ENCODE results near the gene RAB11B. TPM values are rescaled to one million over a fixed set of nuclear protein-coding genes. Genes with fewer than 3 reads are reported as not detected.
"Not testable (repeated sequence)": the region's sequence is repeated elsewhere in the genome, so short reads cannot be mapped to it uniquely, and the experiment has no call there.

Gene RAB11B
- total RNA-seq, 8 experiments from 2014 or later, result 16.7 to 72.4 (median 43.7) TPM

DNA sequence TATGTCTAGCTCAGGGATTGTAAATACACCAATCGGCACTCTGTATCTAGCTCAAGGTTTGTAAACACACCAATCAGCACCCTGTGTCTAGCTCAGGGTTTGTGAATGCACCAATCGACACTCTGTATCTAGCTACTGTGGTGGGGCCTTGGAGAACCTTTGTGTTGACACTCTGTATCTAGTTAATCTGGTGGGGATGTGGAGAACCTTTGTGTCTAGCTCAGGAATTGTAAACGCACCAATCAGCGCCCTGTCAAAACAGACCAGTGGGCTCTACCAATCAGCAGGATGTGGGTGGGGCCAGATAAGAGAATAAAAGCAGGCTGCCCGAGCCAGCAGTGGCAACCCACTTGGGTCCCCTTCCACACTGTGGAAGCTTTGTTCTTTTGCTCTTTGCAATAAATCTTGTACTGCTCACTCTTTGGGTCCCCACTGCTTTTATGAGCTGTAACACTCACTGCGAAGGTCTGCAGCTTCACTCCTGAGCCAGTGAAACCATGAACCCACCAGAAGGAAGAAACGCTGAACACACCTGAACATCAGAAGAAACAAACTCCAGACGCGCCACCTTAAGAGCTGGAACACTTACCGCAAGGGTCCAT is 13.7 kb upstream of the RAB11B start:
- WGBS, 10 experiments, result 68 to 100% (median 98%) methylated on average over 1 to 6 of the region's 10 CpGs; no CpG with 5 or more reads in 2 of the 10 experiments
- in situ Hi-C loops (cut with MboI; ENCODE audit: low pct_unique_long_range_greater_than_20kb in 2 of 9, low sequenced_read_pairs in 9 of 9, unreplicated experiment in 9 of 9); ATAC-seq (replicated peaks in 6 of 8): not testable (repeated sequence)

DNA sequence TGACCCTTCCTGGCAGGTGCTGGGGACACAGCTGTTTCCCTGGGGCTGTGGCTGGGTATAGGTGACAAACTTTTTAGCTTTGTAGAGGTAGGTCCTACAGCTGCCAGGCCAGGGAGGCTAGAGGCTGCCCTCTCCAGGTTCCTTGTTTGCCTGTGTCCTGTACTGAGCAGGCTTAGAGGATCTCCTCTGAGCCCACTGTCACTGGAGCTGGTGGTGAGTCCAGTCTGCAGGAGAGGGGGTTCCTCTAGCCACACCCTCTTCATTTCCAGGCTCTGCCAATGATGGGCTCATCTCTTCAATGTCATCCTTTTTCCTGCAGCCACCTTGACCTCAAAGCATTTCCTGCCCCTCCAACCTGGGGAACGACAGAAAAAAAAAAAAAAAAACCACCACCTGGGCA is 12.6 kb upstream of the RAB11B start:
- no peak for ATAC-seq (replicated peaks in 6 of 8)
- no peaks in the 10 kb centered on the region for H3K4me1 ChIP-seq (replicated peaks in 1 of 2)
- H3K27ac ChIP-seq, result no peak overlapping the region
- in situ Hi-C loops (cut with MboI; ENCODE audit: low pct_unique_long_range_greater_than_20kb in 2 of 9, low sequenced_read_pairs in 9 of 9, unreplicated experiment in 9 of 9), result no loop called here
- H3K4me3 ChIP-seq, result no peak overlapping the region
- 60% methylated on average over 1 of the region's 1 CpG; no CpG with 5 or more reads in 8 of the 10 experiments for WGBS, 10 experiments

More for the DNA sequence above, 13.7 kb upstream of the RAB11B start:
- H3K4me3 ChIP-seq; H3K4me1 ChIP-seq (replicated peaks in 1 of 2); H3K27ac ChIP-seq: not testable (repeated sequence)

DNA sequence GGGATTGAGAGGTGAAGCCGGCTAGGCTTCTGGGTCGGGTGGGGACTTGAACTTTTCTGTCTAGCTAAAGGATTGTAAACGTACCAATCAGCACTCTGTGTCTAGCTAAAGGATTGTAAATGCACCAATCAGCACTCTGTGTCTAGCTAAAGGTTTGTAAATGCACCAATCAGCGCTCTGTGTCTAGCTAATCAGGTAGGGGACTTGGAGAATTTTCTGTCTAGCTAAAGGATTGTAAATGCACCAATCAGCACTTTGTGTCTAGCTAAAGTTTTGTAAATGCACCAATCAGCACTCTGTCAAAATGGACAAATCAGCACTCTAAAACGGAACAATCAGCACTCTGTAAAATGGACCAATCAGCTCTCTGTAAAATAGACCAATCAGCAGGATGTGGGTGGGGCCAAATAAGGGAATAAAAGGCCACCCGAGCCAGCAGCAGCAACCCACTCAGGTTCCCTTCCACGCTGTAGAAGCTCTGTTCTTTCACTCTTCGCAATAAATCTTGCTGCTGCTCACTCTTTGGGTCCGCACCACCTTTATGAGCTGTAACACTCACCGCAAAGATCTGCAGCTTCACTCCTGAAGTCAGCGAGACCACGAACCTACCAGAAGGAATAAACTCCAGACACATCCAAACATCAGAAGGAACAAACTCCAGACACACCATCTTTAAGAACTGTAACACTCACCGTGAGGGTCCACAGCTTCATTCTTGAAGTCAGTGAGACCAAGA is 10.8 kb upstream of the RAB11B start:
- WGBS, 10 experiments, result 83 to 100% (median 91%) methylated on average over 2 to 10 of the region's 13 CpGs
- H3K4me3 ChIP-seq; H3K4me1 ChIP-seq (replicated peaks in 1 of 2); in situ Hi-C loops (cut with MboI; ENCODE audit: low pct_unique_long_range_greater_than_20kb in 2 of 9, low sequenced_read_pairs in 9 of 9, unreplicated experiment in 9 of 9); H3K27ac ChIP-seq; ATAC-seq (replicated peaks in 6 of 8): not testable (repeated sequence)

DNA sequence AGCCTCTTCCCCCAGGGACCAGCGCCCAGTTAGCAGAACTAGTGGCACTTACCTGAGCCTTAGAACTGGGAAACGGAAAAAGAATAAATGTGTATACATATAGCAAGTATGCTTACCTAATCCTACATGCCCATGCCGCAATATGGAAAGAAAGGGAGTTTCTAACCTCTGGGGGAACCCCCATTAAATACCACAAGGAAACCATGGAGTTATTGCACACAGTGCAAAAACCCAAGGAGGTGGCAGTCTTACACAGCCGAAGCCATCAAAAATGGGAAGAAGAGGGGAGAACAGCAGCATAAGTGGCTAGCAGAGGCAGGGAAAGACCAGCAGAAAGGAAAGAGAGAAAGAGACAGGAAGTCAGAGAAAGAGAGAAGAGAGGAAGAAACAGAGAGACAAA is 5.6 kb upstream of the RAB11B start:
- H3K4me1 ChIP-seq (replicated peaks in 1 of 2); ATAC-seq (replicated peaks in 6 of 8); in situ Hi-C loops (cut with MboI; ENCODE audit: low pct_unique_long_range_greater_than_20kb in 2 of 9, low sequenced_read_pairs in 9 of 9, unreplicated experiment in 9 of 9); H3K27ac ChIP-seq; H3K4me3 ChIP-seq: not testable (repeated sequence)
- WGBS, 10 experiments, result 19 to 100% (median 61%) methylated on average over 1 to 4 of the region's 4 CpGs; no CpG with 5 or more reads in 2 of the 10 experiments

DNA sequence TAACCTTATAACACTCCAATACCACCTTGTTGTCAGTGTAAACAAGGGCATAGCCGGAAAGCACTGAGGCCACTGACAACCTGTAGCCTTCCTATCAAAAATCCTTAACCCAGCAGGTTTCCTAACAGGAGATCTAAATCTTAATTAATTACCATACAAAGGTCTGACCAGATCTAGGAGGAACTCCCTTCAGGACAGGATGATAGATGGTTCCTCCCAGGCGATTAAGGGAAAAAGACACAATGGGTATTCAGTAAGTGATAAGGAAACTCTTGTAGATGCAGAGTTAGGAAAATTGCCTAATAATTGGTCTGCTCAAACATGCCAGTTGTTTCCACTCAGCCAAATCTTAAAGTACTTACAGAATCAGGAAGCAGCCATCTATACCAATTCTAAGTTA is 5.1 kb upstream of the RAB11B start:
- H3K4me1 ChIP-seq (replicated peaks in 1 of 2); ATAC-seq (replicated peaks in 6 of 8); H3K4me3 ChIP-seq; in situ Hi-C loops (cut with MboI; ENCODE audit: low pct_unique_long_range_greater_than_20kb in 2 of 9, low sequenced_read_pairs in 9 of 9, unreplicated experiment in 9 of 9); H3K27ac ChIP-seq: not testable (repeated sequence)
- 68 to 100% (median 88%) methylated on average over 1 to 2 of the region's 2 CpGs; no CpG with 5 or more reads in 3 of the 10 experiments for WGBS, 10 experiments

DNA sequence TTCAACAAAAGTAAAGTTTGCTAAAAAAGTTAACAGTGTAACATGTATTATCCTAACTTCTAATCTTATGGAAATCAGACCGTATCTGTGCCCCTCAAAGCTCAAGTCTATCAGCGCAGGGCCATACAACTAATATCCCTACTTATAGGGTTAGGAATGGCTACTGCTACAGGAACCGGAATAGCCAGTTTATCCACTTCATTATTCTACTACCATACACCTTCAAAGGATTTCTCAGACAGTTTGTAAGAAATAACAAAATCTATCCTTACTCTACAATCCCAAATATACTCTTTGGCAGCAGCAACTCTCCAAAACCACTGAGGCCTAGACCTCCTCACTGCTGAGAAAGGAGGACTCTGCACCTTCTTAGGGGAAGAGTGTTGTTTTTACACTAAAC is 4.6 kb upstream of the RAB11B start:
- H3K4me1 ChIP-seq (replicated peaks in 1 of 2); H3K4me3 ChIP-seq; in situ Hi-C loops (cut with MboI; ENCODE audit: low pct_unique_long_range_greater_than_20kb in 2 of 9, low sequenced_read_pairs in 9 of 9, unreplicated experiment in 9 of 9); ATAC-seq (replicated peaks in 6 of 8); H3K27ac ChIP-seq: not testable (repeated sequence)
- 60 to 100% (median 96%) methylated on average over 1 to 3 of the region's 3 CpGs; no CpG with 5 or more reads in 3 of the 10 experiments for WGBS, 10 experiments

DNA sequence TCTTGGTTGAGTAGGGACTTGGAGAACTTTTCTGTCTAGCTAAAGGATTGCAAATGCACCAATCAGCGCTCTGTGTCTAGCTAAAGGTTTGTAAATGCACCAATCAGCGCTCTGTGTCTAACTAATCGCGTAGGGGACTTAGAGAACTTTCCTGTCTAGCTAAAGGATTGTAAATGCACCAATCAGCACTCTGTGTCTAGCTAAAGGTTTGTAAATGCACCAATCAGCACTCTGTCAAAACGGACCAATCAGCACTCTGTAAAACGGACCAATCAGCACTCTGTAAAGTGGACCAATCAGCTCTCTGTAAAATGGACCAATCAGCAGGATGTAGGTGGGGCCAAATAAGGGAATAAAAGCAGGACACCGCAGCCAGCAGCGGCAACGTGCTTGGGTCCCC is 3.7 kb upstream of the RAB11B start:
- ATAC-seq (replicated peaks in 6 of 8); in situ Hi-C loops (cut with MboI; ENCODE audit: low pct_unique_long_range_greater_than_20kb in 2 of 9, low sequenced_read_pairs in 9 of 9, unreplicated experiment in 9 of 9); H3K4me3 ChIP-seq; H3K27ac ChIP-seq: not testable (repeated sequence)
- H3K4me1 ChIP-seq (replicated peaks in 1 of 2), result peaks cover 5 to 10% of the 10 kb centered on the region in 2 donors
- 40 to 100% (median 80%) methylated on average over 1 to 5 of the region's 9 CpGs; no CpG with 5 or more reads in 5 of the 10 experiments for WGBS, 10 experiments

DNA sequence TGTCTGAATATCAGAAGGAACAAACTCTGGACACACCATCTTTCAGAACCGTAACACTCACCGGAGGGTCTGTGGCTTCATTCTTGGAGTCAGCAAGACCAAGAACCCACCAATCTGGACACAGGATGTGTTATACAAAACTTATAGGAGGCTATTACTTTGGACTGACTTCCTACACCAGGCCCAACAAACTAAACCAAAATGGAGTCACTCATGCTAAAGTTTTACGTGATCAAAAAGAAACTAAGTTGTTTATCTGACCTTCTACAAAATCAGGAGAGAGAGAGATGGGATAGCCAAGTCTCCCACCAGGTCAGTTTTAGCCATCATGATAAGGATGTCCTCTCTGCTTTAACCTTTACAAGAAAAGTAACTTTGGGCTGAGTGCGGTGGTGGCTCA is 3.2 kb upstream of the RAB11B start:
- Histone ChIP-seq H3K27ac (no peak overlapping the region), H3K4me3 (no peak overlapping the region), H3K4me1 (replicated peaks in 1 of 2) (peaks cover 7 to 14% of the 10 kb centered on the region in 2 donors)
- WGBS, 10 experiments, result 0 to 100% (median 60%) methylated on average over 1 to 4 of the region's 4 CpGs; no CpG with 5 or more reads in 3 of the 10 experiments
- in situ Hi-C loops (cut with MboI; ENCODE audit: low pct_unique_long_range_greater_than_20kb in 2 of 9, low sequenced_read_pairs in 9 of 9, unreplicated experiment in 9 of 9), result no loop called here
- no peak for ATAC-seq (replicated peaks in 6 of 8)

DNA sequence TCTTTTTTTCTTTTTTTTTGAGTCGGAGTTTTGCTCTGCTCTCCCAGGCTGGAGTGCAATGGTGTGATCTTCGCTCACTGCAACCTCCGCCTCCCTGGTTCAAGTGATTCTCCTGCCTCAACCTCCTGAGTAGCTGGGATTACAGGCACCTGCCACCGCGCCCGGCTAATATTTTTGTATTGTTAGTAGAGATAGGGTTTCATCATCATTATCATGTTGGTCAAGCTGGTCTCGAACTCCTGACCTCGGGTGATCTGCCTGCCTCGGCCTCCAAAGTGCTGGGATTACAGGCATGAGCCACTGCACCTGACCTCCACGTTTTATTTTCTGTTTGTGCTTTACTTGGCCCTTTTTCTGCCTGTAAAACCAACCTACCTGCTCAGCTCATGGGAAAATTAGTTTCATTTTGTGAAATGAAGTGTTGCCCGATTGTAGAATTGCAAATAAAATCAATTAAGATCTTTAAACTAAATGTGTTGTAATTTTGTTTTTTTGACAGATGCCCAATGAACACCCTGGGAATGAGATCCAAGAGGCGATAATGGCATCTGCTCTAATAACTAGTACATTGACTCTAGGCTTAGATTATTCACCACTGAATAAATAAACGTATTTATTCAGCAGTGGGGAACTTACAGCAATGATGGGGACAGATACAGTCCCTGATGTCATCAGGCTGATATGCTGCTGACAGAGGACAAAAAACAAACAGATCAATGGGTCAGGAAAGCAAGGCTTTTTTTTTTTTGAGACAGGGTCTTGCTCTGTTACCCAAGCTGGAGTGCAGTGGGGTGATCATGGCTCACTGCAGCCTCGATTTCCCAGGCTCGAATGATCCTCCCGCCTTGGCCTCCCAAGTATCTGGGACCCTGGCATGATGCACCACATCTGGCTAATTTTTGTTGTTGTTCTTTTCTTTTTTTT is 2.2 kb upstream of the RAB11B start:
- in situ Hi-C loops (cut with MboI; ENCODE audit: low pct_unique_long_range_greater_than_20kb in 2 of 9, low sequenced_read_pairs in 9 of 9, unreplicated experiment in 9 of 9), result no loop called here
- no peak overlapping the region for H3K4me3 ChIP-seq
- ATAC-seq (replicated peaks in 6 of 8), result no peak
- 24 to 100% (median 90%) methylated on average over 2 to 13 of the region's 16 CpGs for WGBS, 10 experiments
- H3K27ac ChIP-seq, result no peak overlapping the region
- peaks cover 7 to 16% of the 10 kb centered on the region in 2 donors for H3K4me1 ChIP-seq (replicated peaks in 1 of 2)

DNA sequence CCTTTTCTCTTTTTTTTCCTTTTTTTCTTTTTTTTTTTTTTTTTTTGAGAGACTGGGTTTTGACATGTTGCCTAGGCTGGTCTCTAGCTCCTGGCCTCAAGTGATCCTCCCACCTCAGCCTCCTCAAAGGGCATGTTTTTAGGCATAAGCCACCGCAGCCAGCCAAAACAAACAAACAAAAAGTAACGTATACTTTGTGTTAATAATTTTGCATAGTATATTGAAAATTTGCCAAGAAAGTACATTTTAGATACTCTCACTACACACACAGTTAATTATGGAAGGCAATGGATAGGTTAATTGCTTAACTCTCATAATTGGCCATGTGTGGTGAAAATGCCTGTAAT is 1.6 kb upstream of the RAB11B start:
- Histone ChIP-seq H3K4me1 (replicated peaks in 1 of 2) (peaks cover 7 to 18% of the 10 kb centered on the region in 2 donors), H3K4me3 (no peak overlapping the region), H3K27ac (no peak overlapping the region)
- WGBS, 10 experiments, result 0 to 100% (median 70%) methylated on average over 1 to 2 of the region's 2 CpGs; no CpG with 5 or more reads in 1 of the 10 experiments
- in situ Hi-C loops (cut with MboI; ENCODE audit: low pct_unique_long_range_greater_than_20kb in 2 of 9, low sequenced_read_pairs in 9 of 9, unreplicated experiment in 9 of 9), result no loop called here
- ATAC-seq (replicated peaks in 6 of 8), result no peak

DNA sequence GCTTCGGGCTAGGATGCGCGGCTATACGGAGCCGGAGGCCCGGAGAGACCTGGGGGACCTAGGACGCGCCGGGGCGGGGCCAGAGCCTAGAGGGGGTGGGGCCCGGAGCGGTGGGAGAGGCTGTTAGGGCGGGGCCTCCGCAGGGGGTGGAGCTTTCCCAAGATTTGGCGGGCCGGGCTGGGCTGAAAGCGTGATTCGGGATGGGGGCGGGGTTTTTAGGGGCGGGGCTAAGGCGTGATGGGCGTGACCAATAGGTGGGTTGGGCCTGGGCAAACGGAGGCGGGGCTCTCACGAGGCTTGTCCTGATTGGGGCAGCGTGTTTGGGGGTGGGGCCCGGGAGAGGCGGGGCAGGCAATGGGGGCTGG is 439 bp downstream of the RAB11B start:
- ATAC-seq (replicated peaks in 6 of 8), result peak; percentile 60 to 71 (median 67)
- H3K27ac ChIP-seq, result peak overlapping the region; percentile 99 to 100
- H3K4me1 ChIP-seq (replicated peaks in 1 of 2), result peaks cover 11 to 18% of the 10 kb centered on the region in 2 donors
- peak overlapping the region; percentile 92 to 100 (median 99) for H3K4me3 ChIP-seq
- in situ Hi-C loops (cut with MboI; ENCODE audit: low pct_unique_long_range_greater_than_20kb in 2 of 9, low sequenced_read_pairs in 9 of 9, unreplicated experiment in 9 of 9), result no loop called here
- WGBS, 10 experiments, result no CpG with 5 or more reads among the region's 28 CpGs

DNA sequence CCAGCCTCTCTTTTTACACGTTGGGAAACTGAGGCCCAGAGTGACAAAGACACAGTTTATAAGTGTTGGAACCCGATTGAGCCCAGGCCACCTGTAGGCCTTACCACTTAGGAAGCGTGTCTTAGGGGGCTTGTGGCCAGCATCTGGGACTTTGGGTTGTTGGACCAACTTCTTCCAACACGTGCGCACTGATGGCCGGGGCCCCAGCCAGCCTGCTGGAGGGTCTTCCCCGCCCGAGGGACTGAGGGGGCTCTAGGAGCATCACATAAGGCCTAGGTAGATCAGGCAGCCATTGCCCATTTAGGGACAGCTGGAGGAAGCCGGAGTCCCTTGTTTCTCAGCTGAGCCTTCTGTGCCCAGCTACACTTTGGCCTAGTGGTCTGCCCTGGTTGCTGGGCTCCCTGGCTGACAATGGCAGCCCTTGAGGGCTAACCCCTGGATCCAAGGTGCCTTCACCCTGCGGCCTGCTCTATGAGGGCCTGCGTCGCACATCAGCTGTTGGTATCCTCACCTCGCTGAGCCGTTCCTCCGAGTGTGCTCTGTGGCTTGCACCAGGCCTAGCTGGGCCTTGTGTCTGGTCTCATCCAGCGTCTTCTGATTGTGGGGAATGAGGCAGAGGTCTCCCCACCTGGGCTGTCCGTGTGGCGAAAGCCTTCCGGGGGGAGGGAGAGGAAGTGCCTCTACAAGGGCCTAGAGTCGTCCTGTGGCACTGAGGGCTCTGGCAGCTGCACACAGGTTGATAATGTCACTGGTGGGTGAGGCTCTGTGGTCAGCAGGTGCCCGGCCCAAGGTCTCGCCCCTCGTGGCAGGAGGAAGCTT is 1.2 kb downstream of the RAB11B start:
- Histone ChIP-seq H3K27ac (no peak overlapping the region), H3K4me1 (replicated peaks in 1 of 2) (peaks cover 11 to 18% of the 10 kb centered on the region in 2 donors), H3K4me3 (peak overlapping the region; percentile 92 to 100 (median 99))
- 20 to 79% (median 53%) methylated on average over 1 to 13 of the region's 23 CpGs; no CpG with 5 or more reads in 4 of the 10 experiments for WGBS, 10 experiments
- in situ Hi-C loops (cut with MboI; ENCODE audit: low pct_unique_long_range_greater_than_20kb in 2 of 9, low sequenced_read_pairs in 9 of 9, unreplicated experiment in 9 of 9), result no loop called here
- no peak for ATAC-seq (replicated peaks in 6 of 8)
